HG03060 (cell line): Measurements from ENCODE around the gene CCNH.

ENCODE experiments used
- ATAC-seq: cut with Tn5 transposase; IDR thresholded peaks from one replicate; pipeline ENCODE4 v1.9.1; 2021; ENCODE audit warnings: low read depth, moderate number of reproducible peaks; ENCODE audit not compliant: unreplicated experiment

CCNH gene

DNA sequence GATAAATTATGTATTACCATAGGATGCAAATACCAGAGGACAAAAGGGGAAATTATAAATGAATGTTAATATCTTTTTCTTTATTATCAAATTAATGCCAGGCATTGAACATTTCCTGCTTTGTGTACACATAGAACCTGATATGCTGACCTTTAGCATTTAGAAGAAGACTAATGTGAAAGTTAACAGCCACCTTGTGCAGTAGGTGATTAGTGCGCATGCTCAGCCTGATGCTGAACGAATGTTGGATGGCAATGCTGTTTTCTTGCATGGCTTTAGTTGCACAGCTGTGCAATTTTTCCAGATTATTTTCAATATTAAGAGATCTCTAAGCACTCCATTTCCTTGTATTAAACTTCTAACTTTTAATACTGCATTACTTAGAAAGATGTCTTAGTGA lies 45.5 kb downstream of the CCNH start:
- ATAC-seq, result no peak

DNA sequence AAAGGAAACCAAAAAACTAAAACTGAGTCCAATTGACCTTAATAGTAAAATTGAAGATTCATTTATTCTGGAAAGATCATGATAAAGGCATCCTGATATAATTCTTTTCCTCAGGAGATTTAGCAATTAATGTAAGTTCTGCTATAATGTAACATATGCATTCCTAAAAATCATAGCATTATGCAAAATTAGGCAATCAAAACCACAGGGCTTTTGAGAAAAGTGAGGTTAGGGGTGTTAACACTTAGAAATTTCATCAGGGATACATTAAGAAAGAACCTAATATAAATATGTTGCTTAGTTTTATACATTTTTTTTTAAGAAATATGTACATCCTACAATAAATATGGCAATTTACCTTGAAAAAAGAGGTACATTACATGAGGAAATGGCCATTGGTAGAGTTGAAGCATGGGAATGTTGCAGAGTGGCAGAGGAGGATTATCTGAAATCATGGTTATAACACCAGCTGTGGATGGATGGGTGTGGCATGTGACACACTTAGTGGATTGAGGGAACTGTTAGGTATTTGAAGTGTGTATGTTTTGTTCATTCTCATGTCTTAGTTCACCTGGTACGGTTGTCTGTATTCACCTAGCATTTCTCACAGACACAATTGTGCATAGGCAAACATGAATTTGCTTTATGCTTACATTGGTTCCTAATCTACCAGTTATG lies 51.1 kb downstream of the CCNH start:
- no peak for ATAC-seq

DNA sequence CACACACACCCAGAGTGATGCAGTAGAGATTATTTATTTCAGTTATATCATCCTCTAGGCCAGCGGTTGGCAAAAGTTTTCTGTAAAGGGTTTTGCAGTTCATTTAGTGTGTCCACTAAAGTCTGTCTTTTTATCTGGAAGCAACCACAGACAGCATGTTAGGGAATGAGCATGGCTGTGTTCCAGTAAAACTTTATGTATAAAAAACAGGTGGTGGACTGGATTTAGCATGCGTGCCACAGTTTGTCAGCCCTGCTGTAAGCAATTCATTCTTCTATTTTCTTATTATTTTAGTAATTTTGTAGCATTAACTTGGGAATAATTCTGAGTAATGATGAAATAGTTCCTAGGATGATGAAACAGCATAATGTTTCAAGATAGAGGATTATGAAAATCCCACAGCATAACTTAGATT lies 51.7 kb downstream of the CCNH start:
- no peak for ATAC-seq

DNA sequence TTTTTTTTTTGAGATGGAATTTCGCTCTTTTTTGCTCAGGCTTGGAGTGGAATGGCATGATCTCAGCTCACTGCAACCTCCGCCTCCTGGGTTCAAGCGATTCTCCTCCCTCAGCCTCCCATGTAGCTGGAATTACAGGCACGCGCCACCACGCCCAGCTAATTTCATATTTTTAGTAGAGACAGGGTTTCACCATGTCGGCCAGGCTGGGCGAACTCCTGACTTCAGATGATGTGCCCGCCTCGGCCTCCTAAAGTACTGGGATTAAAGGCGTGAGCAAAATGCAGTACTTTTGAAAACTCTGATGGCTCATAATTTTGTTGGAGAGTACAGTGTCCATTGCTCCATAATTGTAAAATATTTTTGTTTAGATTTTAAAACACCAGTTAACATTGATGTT lies 52.6 kb downstream of the CCNH start:
- no peak for ATAC-seq

DNA sequence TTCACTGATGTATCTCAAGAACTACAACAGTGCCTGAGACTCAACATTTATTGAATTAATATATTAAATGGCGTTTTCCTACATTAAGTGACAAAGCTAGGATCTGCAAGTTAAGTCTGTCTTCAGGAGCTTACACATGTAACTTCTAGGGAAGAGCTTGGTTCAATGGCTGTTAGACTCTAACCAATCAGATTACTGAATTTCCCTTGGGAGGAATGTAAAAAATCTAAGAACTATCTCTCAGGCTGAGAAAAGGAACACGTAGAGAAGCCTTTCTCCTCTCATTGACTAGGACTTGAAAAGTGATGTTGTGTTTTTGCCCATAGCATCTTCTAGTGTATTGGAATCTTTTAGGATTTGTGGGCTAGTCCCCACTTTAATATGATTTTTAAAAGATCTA lies 53.6 kb downstream of the CCNH start:
- no peak for ATAC-seq

DNA sequence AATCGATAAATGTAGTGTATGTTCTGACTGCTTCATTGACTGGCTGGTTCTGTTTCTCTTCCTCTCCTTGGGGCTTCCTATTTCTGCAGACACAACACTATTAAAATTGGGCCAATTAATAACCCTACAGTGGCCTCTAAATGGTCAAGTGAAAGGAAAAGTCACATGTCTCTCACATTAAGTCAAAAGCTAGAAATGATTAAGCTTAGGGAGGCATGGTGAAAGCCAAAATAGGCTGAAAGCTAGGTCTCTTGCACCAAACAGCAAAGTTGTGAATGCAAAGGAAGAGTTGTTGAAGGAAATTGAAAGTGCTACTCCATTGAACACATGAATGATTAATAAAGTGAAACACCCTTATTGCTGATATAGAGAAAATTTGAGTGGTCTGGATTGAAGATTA lies 58.2 kb downstream of the CCNH start:
- ATAC-seq, result peak; percentile 81

DNA sequence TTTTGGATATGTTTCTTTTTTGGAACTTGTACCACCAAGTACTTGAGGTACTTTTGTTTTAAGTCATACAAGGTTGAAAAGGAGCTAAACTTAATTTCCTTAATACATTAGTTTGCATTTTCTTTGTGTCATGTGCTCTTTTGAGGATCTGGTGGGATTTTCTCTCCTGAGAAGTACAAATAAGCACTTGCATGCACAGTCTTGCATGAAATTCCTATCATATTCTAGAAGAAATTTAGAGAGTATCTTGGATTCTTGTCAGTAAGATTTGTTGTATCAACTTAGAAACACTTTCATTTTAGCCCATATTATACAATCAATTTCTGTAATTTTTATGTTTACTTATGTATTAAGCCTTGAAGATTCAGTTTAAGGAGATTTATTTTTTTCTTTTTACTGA lies 64.9 kb downstream of the CCNH start:
- no peak for ATAC-seq

DNA sequence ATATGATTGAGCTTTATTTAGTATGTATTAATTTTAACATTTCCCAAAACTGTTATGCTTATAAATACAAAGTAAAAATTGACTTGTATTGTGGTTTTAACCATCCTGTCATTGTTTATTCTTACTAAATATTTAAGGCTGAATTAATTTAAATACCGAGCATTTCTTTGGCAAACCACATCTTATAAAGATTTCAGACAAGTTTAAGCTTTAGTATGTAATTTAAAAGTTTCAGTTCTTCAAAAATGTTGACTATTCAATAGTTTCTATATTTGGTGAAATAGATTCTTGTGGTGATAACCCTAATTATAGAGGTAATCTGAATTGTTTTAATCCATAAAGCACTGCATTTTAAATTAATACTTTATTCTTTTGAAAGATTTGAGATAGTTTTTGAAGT lies 65.5 kb downstream of the CCNH start:
- no peak for ATAC-seq
